CD4-positive, alpha-beta T cell treated with Interferon alpha-2 for 1 hour (primary cell): ENCODE measurements around the gene MAT2B.

ENCODE experiments used
- DNase-seq, 2 donors: peaks; one replicate each; pipeline ENCODE4 v3.0.0-alpha.2; 2020 to 2022

Gene MAT2B

GRCh38 chr5:163562071-163562470, 56.7 kb downstream of the MAT2B start:
- no peak for DNase-seq

GRCh38 chr5:163563112-163563511, 57.7 kb downstream of the MAT2B start:
- DNase-seq = no peak

- no peak for DNase-seq
These were observed 58.5 kb downstream of the MAT2B start for GRCh38 chr5:163563880-163564279.

- peak; percentile 44 to 69 for DNase-seq
These were observed 59.0 kb downstream of the MAT2B start for GRCh38 chr5:163564321-163564938.

- no peak for DNase-seq
These were observed 60.1 kb downstream of the MAT2B start for GRCh38 chr5:163565492-163565891.

- peak in 1 of 2 donors; percentile 5 for DNase-seq
These were observed 60.7 kb downstream of the MAT2B start for GRCh38 chr5:163565931-163566608.

- no peak for DNase-seq
These were observed 61.3 kb downstream of the MAT2B start for GRCh38 chr5:163566678-163567077.

- DNase-seq = no peak
These were observed 62.4 kb downstream of the MAT2B start for GRCh38 chr5:163567811-163568210.
